ENCODE measurements around the gene ANTXR2. TPM values are rescaled to one million over a fixed set of nuclear protein-coding genes. Genes with fewer than 3 reads are reported as not detected.

Gene ANTXR2
- total RNA-seq, 1 donor from 2014 or later = 10.6 TPM

GRCh38 chr4:79856196-79856595 is 216.8 kb downstream of the ANTXR2 start:
- H3K4me1 Mint-ChIP-seq = no peaks in the 10 kb centered on the region
- no peaks in the 10 kb centered on the region for H3K27me3 Mint-ChIP-seq
- no peak overlapping the region for H3K4me3 Mint-ChIP-seq
- no peak for DNase-seq
- H3K9me3 Mint-ChIP-seq = no peaks in the 10 kb centered on the region
- no peak overlapping the region for H3K27ac Mint-ChIP-seq
- no peaks in the 10 kb centered on the region for H3K36me3 Mint-ChIP-seq (ENCODE audit: low read depth)
- intact Hi-C loops (cut with micrococcal nuclease) = no loop called here

GRCh38 chr4:79854856-79855502 is 218.1 kb downstream of the ANTXR2 start:
- no peaks in the 10 kb centered on the region for H3K9me3 Mint-ChIP-seq
- H3K4me1 Mint-ChIP-seq = no peaks in the 10 kb centered on the region
- intact Hi-C loops (cut with micrococcal nuclease) = no loop called here
- H3K27ac Mint-ChIP-seq = no peak overlapping the region
- H3K27me3 Mint-ChIP-seq = no peaks in the 10 kb centered on the region
- no peaks in the 10 kb centered on the region for H3K36me3 Mint-ChIP-seq (ENCODE audit: low read depth)
- no peak for DNase-seq
- H3K4me3 Mint-ChIP-seq = no peak overlapping the region

GRCh38 chr4:79852305-79852730 is 220.7 kb downstream of the ANTXR2 start:
- peaks cover 7% of the 10 kb centered on the region for H3K9me3 Mint-ChIP-seq
- no peak for DNase-seq
- H3K27me3 Mint-ChIP-seq = no peaks in the 10 kb centered on the region
- no peak overlapping the region for H3K27ac Mint-ChIP-seq
- H3K4me3 Mint-ChIP-seq = no peak overlapping the region
- H3K4me1 Mint-ChIP-seq = no peaks in the 10 kb centered on the region
- H3K36me3 Mint-ChIP-seq (ENCODE audit: low read depth) = no peaks in the 10 kb centered on the region
- intact Hi-C loops (cut with micrococcal nuclease) = no loop called here

GRCh38 chr4:79851625-79852304 is 221.3 kb downstream of the ANTXR2 start:
- intact Hi-C loops (cut with micrococcal nuclease) = no loop called here
- H3K4me3 Mint-ChIP-seq = no peak overlapping the region
- H3K4me1 Mint-ChIP-seq = no peaks in the 10 kb centered on the region
- H3K27me3 Mint-ChIP-seq = no peaks in the 10 kb centered on the region
- no peak overlapping the region for H3K27ac Mint-ChIP-seq
- no peaks in the 10 kb centered on the region for H3K36me3 Mint-ChIP-seq (ENCODE audit: low read depth)
- no peak for DNase-seq
- H3K9me3 Mint-ChIP-seq = peaks cover 7% of the 10 kb centered on the region

Other genes with a start within 250 kb of the ANTXR2 start
- gene PRDM8, start 124.3 kb upstream of the ANTXR2 start, total RNA-seq = 3.6 and 4.6 TPM in 2 replicates
- gene FGF5, start 193.4 kb upstream of the ANTXR2 start, total RNA-seq = not detected in 2 replicates